Adrenal gland (tissue), 12 donors: ENCODE results near the gene TMSB10. TPM values are rescaled to one million over a fixed set of nuclear protein-coding genes. Genes with fewer than 3 reads are reported as not detected.
A peak's percentile ranks its signal among the peaks of the same experiment; 100 is the strongest.

Experiments
- DNase-seq, 7 donors: peaks; one replicate each; pipeline ENCODE4 v3.0.0-alpha.2; 2019 to 2020
- H3K27ac ChIP-seq, 5 donors: fragments of 200-600 bp; sonication (generic) in 4 of 5; 1 replicate in 3 of 5; 2 replicates in 2 of 5; pipeline versions ENCODE4 v1.5.1 to v1.8.0; 2016 to 2020; ENCODE audit warnings: mild to moderate bottlenecking in 1 of 5
- H3K27me3 ChIP-seq: fragments of 200-600 bp; 2 replicates; pipeline ENCODE4 v1.8.0; 2021
- H3K36me3 ChIP-seq, 2 donors: fragments of 200-600 bp; replicated peaks in 1 of 2; 1 replicate in 1 of 2; 2 replicates in 1 of 2; pipeline versions ENCODE4 v1.5.1 to v1.8.0; 2018 to 2022
- H3K4me1 ChIP-seq, 2 donors: fragments of 200-600 bp; replicated peaks in 1 of 2; 1 replicate in 1 of 2; 2 replicates in 1 of 2; pipeline versions ENCODE4 v1.5.1 to v1.8.0; 2018 to 2021
- H3K4me3 ChIP-seq, 4 donors: fragments of 200-600 bp; sonication (generic) in 3 of 4; one replicate each; pipeline ENCODE4 v1.5.1; 2016 to 2018
- H3K9me3 ChIP-seq, 3 donors: fragments of 200-600 bp; sonication (generic) in 1 of 3; replicated peaks in 1 of 3; 1 replicate in 2 of 3; 2 replicates in 1 of 3; pipeline versions ENCODE4 v1.5.1 to v1.8.0; 2016 to 2021
- CTCF ChIP-seq, 6 experiments: fragments of 450-650 bp in 4 of 6; fragments of 200-600 bp in 2 of 6; sonication (generic) in 1 of 6; IDR thresholded peaks; 1 replicate in 5 of 6; 2 replicates in 1 of 6; pipeline versions ENCODE4 v1.5.1 to v1.8.0; 2016 to 2021; ENCODE audit warnings: antibody characterized with exemption in 6 of 6, mild to moderate bottlenecking in 2 of 6, moderate library complexity in 1 of 6
- POLR2A ChIP-seq, 2 donors: fragments of 450-650 bp; IDR thresholded peaks; one replicate each; pipeline ENCODE4 v1.6.1; 2017; ENCODE audit warnings: antibody characterized with exemption in 2 of 2, mild to moderate bottlenecking in 2 of 2, moderate library complexity in 1 of 2
- WGBS, 4 donors: extraction: QIAGEN DNeasy Blood & Tissue Kit in 2 of 4; methylation state at CpG; one replicate each; pipeline versions ENCODE4 v1.1.5 to v1.1.7; 2013 to 2017; 5-methylcytosine and 5-hydroxymethylcytosine counted together
- intact Hi-C, 2 donors: fragments of 100-400 bp; cut with DNase I; formaldehyde crosslinking; loops; one replicate each; pipeline versions ENCODE4 v1.14.1 to v1.15.0; 2022 to 2023
- polyA plus RNA-seq, 3 donors: library from polyadenylated mRNA; stranded (reverse); fragments of 200-250 nt in 2 of 3; fragments of 350-450 nt in 1 of 3; fragmentation: Illumina TruSeq in 1 of 3; extraction: RNeasy Lipid Tissue Mini Kit (QIAGEN cat#74804) in 1 of 3; gene quantifications; one replicate each; pipeline ENCODE4 v1.2.3, GENCODE V29; 2013 to 2014
- total RNA-seq, 9 donors: library from RNA; depleted of rRNA in 4 of 9; stranded (reverse); fragments of >200 nt in 4 of 9; fragments of 120-200 nt in 1 of 9; fragmentation: NEBNext Ultra II Directional in 1 of 9; extraction: Animal tissue kit (Norgen Biotek cat#: 25700) in 1 of 9; gene quantifications; one replicate each; pipeline versions ENCODE4 v1.1.0 to v1.2.4, GENCODE V29; 2013 to 2023
- donor health status: healthy with polysubstance abuse.
- donor health status: Bipolar disorder and iron deficiency.
- donor health status: DM: yes; HTN: yes; CAD: no.
- donor health status: DM: no; HTN: no; CAD: no.
- donor health status: DM: no; HTN: no; CAD: no.
- donor health status: DM: yes; HTN: yes; CAD: no.

TMSB10 gene
- total and polyA plus RNA-seq, 12 donors, result 473 to 2,004 (median 1,367) TPM

- TF ChIP-seq POLR2A (IDR thresholded peaks at IDR 0.05) (no peak), CTCF (IDR thresholded peaks at IDR 0.05) (no peak)
- Histone ChIP-seq H3K27me3 (no peaks in the 10 kb centered on the region), H3K4me3 (no peak overlapping the region), H3K4me1 (peaks cover 7 to 21% of the 10 kb centered on the region in 2 donors), H3K36me3 (no peaks in the 10 kb centered on the region), H3K27ac (no peak overlapping the region), H3K9me3 (no peaks in the 10 kb centered on the region)
- WGBS, 4 donors, result 64 to 90% (median 81%) methylated on average over 1 of the region's 1 CpG
- intact Hi-C loops, result no loop called here
- DNase-seq, result no peak
Measured at GRCh38 chr2:84900971-84901370, 4.5 kb upstream of the TMSB10 start.

DNA sequence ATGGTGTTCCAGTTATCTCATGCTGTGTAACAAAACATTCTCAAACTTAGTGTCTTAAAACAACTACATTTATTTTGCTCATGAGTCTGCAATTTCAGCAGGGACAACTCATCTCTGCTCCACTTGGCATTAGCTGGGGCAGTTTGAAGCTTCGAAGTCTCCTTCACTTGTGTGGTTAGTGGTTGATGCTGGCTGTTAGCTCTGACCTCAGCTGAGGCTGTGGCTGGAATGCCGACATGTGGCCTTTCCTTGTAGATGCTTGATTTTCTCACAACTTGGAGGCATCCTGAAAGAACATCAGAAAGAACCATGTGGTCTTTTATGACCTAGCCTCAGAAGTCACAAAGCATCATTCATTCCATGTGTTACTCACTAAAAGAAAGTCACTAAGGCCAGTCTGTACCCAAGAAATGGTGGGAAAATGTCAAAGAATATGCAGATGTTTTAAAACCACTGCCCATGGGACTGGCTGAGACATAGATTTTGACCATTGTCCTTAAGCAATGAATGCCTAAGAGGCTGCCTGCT, 3.8 kb upstream of the TMSB10 start:
- WGBS, 4 donors, result 71 to 83% (median 80%) methylated on average over 1 to 2 of the region's 2 CpGs
- Histone ChIP-seq H3K9me3 (no peaks in the 10 kb centered on the region), H3K27ac (no peak overlapping the region), H3K4me1 (peaks cover 7 to 24% of the 10 kb centered on the region in 2 donors), H3K27me3 (no peaks in the 10 kb centered on the region), H3K36me3 (no peaks in the 10 kb centered on the region), H3K4me3 (no peak overlapping the region)
- intact Hi-C loops, result no loop called here
- TF ChIP-seq CTCF (IDR thresholded peaks at IDR 0.05) (no peak), POLR2A (IDR thresholded peaks at IDR 0.05) (no peak)
- no peak for DNase-seq

- intact Hi-C loops, result no loop called here
- Histone ChIP-seq H3K27me3 (no peaks in the 10 kb centered on the region), H3K9me3 (no peaks in the 10 kb centered on the region), H3K4me1 (peaks cover 7 to 25% of the 10 kb centered on the region in 2 donors), H3K4me3 (no peak overlapping the region), H3K27ac (no peak overlapping the region), H3K36me3 (no peaks in the 10 kb centered on the region)
- WGBS, 4 donors, result 89 to 99% (median 94%) methylated on average over 4 of the region's 4 CpGs
- no peak for DNase-seq
- TF ChIP-seq CTCF (IDR thresholded peaks at IDR 0.05), result no peak
- TF ChIP-seq POLR2A (IDR thresholded peaks at IDR 0.05), result no peak
Measured at GRCh38 chr2:84902526-84902925, 2.9 kb upstream of the TMSB10 start.

DNA sequence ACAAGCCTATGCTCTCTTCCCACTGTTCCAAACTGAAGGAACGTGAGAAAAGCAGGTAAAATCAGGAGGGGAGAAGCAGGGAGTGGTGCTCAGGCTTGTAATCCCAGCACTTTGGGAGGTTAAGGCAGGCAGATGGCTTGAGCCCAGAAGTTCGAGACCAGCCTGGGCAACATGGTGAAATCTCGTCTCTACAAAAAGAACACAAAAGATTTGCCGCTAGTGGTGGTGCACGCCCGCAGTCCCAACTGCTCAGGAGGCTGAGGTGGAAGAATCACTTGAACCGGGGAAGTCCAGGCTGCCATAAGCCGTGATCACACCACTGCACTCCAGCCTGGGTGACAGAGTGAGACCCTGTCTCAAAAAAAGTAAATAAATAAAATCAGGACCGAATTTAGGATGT, 1.3 kb upstream of the TMSB10 start:
- H3K27ac ChIP-seq, result no peak overlapping the region

More for the DNA sequence above, 1.3 kb upstream of the TMSB10 start:
- intact Hi-C loops, result no loop called here
- 68 to 75% (median 71%) methylated on average over 9 of the region's 9 CpGs for WGBS, 4 donors
- Histone ChIP-seq H3K4me1 (peaks cover 7 to 9% of the 10 kb centered on the region in 2 donors), H3K4me3 (peak overlapping the region in 1 of 4 donors; percentile 97), H3K9me3 (no peaks in the 10 kb centered on the region), H3K27me3 (no peaks in the 10 kb centered on the region), H3K36me3 (no peaks in the 10 kb centered on the region)
- no peak for DNase-seq
- TF ChIP-seq POLR2A (IDR thresholded peaks at IDR 0.05) (no peak), CTCF (IDR thresholded peaks at IDR 0.05) (no peak)
